ENCODE data around the gene ACTL7A. TPM values are rescaled to one million over a fixed set of nuclear protein-coding genes. Genes with fewer than 3 reads are reported as not detected.

Gene ACTL7A
- total RNA-seq, 1 donor: not detected

GRCh38 chr9:108852079-108852478 lies 10.0 kb upstream of the ACTL7A start:
- no peak overlapping the region for H3K4me3 ChIP-seq (ENCODE audit: insufficient read depth, low read length)
- no peaks in the 10 kb centered on the region for H3K4me1 ChIP-seq (ENCODE audit: insufficient read depth, low read length)
- H3K36me3 ChIP-seq (ENCODE audit: insufficient read depth, low read length): no peaks in the 10 kb centered on the region
- no peaks in the 10 kb centered on the region for H3K9me3 ChIP-seq (ENCODE audit: low read depth, low read length)
- no peak overlapping the region for H3K4me2 ChIP-seq (ENCODE audit: insufficient read depth, low read length)
- no peak for DNase-seq (ENCODE audit: insufficient read length, low spot score, missing footprints)
- no peaks in the 10 kb centered on the region for H4K20me1 ChIP-seq (ENCODE audit: insufficient read depth, low read length)
- H3K27me3 ChIP-seq (ENCODE audit: insufficient read depth, low read length): peaks cover 8% of the 10 kb centered on the region
- no peaks in the 10 kb centered on the region for H3K79me2 ChIP-seq (ENCODE audit: insufficient read depth, low read length)
- TF ChIP-seq, protein P1, sequence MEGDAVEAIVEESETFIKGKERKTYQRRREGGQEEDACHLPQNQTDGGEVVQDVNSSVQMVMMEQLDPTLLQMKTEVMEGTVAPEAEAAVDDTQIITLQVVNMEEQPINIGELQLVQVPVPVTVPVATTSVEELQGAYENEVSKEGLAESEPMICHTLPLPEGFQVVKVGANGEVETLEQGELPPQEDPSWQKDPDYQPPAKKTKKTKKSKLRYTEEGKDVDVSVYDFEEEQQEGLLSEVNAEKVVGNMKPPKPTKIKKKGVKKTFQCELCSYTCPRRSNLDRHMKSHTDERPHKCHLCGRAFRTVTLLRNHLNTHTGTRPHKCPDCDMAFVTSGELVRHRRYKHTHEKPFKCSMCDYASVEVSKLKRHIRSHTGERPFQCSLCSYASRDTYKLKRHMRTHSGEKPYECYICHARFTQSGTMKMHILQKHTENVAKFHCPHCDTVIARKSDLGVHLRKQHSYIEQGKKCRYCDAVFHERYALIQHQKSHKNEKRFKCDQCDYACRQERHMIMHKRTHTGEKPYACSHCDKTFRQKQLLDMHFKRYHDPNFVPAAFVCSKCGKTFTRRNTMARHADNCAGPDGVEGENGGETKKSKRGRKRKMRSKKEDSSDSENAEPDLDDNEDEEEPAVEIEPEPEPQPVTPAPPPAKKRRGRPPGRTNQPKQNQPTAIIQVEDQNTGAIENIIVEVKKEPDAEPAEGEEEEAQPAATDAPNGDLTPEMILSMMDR (IDR thresholded peaks at IDR 0.05; ENCODE audit: extremely low read depth, low read depth, low read length): no peak
- H2AFZ ChIP-seq (ENCODE audit: low read length): no peak overlapping the region
- H3K27ac ChIP-seq (ENCODE audit: low read depth, low read length): no peak overlapping the region

GRCh38 chr9:108854094-108854493 lies 8.0 kb upstream of the ACTL7A start:
- no peak overlapping the region for H3K4me2 ChIP-seq (ENCODE audit: insufficient read depth, low read length)
- H3K36me3 ChIP-seq (ENCODE audit: insufficient read depth, low read length): no peaks in the 10 kb centered on the region
- no peaks in the 10 kb centered on the region for H3K4me1 ChIP-seq (ENCODE audit: insufficient read depth, low read length)
- H2AFZ ChIP-seq (ENCODE audit: low read length): no peak overlapping the region
- H3K4me3 ChIP-seq (ENCODE audit: insufficient read depth, low read length): no peak overlapping the region
- no peak for DNase-seq (ENCODE audit: insufficient read length, low spot score, missing footprints)
- peaks cover 8% of the 10 kb centered on the region for H3K27me3 ChIP-seq (ENCODE audit: insufficient read depth, low read length)
- H3K79me2 ChIP-seq (ENCODE audit: insufficient read depth, low read length): no peaks in the 10 kb centered on the region
- no peaks in the 10 kb centered on the region for H4K20me1 ChIP-seq (ENCODE audit: insufficient read depth, low read length)
- TF ChIP-seq, protein P1 (IDR thresholded peaks at IDR 0.05; ENCODE audit: extremely low read depth, low read depth, low read length): no peak
- no peaks in the 10 kb centered on the region for H3K9me3 ChIP-seq (ENCODE audit: low read depth, low read length)
- H3K27ac ChIP-seq (ENCODE audit: low read depth, low read length): no peak overlapping the region

GRCh38 chr9:108854641-108855528 lies 7.2 kb upstream of the ACTL7A start:
- Histone ChIP-seq H3K27ac (ENCODE audit: low read depth, low read length) (no peak overlapping the region), H3K9me3 (ENCODE audit: low read depth, low read length) (no peaks in the 10 kb centered on the region), H3K36me3 (ENCODE audit: insufficient read depth, low read length) (no peaks in the 10 kb centered on the region), H3K4me2 (ENCODE audit: insufficient read depth, low read length) (no peak overlapping the region), H2AFZ (ENCODE audit: low read length) (no peak overlapping the region), H3K27me3 (ENCODE audit: insufficient read depth, low read length) (peaks cover 8% of the 10 kb centered on the region), H4K20me1 (ENCODE audit: insufficient read depth, low read length) (no peaks in the 10 kb centered on the region), H3K4me3 (ENCODE audit: insufficient read depth, low read length) (no peak overlapping the region), H3K79me2 (ENCODE audit: insufficient read depth, low read length) (no peaks in the 10 kb centered on the region), H3K4me1 (ENCODE audit: insufficient read depth, low read length) (peaks cover 3% of the 10 kb centered on the region)
- no peak for DNase-seq (ENCODE audit: insufficient read length, low spot score, missing footprints)
- TF ChIP-seq, protein P1 (IDR thresholded peaks at IDR 0.05; ENCODE audit: extremely low read depth, low read depth, low read length): no peak

DNA sequence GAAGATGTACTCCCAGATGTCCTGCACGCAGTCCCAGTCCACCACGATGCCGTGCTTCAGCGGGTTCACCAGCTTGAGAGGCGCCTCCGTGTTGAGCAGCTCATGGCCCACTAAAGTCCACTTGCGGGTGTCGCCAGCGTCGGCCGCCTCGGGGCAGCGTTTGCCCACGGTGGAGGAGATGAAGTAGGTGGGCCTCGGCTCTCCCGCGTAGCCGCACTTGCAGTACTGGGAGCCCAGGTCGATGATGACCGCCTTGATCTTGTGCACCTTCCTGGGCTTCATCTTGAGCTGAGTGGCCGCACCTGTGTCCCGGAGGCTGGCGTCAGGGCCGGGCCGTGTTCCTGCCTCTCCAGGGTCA lies 6.6 kb upstream of the ACTL7A start:
- Histone ChIP-seq H3K4me1 (ENCODE audit: insufficient read depth, low read length) (peaks cover 6% of the 10 kb centered on the region), H3K27me3 (ENCODE audit: insufficient read depth, low read length) (peaks cover 8% of the 10 kb centered on the region), H4K20me1 (ENCODE audit: insufficient read depth, low read length) (no peaks in the 10 kb centered on the region), H3K27ac (ENCODE audit: low read depth, low read length) (no peak overlapping the region), H3K4me3 (ENCODE audit: insufficient read depth, low read length) (no peak overlapping the region), H2AFZ (ENCODE audit: low read length) (no peak overlapping the region), H3K79me2 (ENCODE audit: insufficient read depth, low read length) (no peaks in the 10 kb centered on the region), H3K36me3 (ENCODE audit: insufficient read depth, low read length) (no peaks in the 10 kb centered on the region), H3K4me2 (ENCODE audit: insufficient read depth, low read length) (no peak overlapping the region), H3K9me3 (ENCODE audit: low read depth, low read length) (no peaks in the 10 kb centered on the region)
- TF ChIP-seq, protein P1 (IDR thresholded peaks at IDR 0.05; ENCODE audit: extremely low read depth, low read depth, low read length): no peak
- no peak for DNase-seq (ENCODE audit: insufficient read length, low spot score, missing footprints)
